Neural crest cell (in vitro differentiated cells): Measurements from ENCODE around the gene TSPAN11. TPM values are rescaled to one million over a fixed set of nuclear protein-coding genes. Genes with fewer than 3 reads are reported as not detected.
"Not testable (repeated sequence)": the region's sequence is repeated elsewhere in the genome, so short reads cannot be mapped to it uniquely, and the experiment has no call there.

ENCODE experiments used
- DNase-seq: peaks from one replicate; pipeline ENCODE4 v3.0.0; 2021; ENCODE audit warnings: low read depth, mixed read lengths, low spot score
- H3K27ac Mint-ChIP-seq: one replicate; pipeline ENCODE4 v1.8.0; 2021; ENCODE audit warnings: mild to moderate bottlenecking, mixed read lengths; ENCODE audit not compliant: unreplicated experiment
- H3K27me3 Mint-ChIP-seq: 2 replicates; pipeline ENCODE4 v1.8.0; 2021; ENCODE audit warnings: low read depth, mild to moderate bottlenecking, mixed read lengths
- H3K36me3 Mint-ChIP-seq: 2 replicates; pipeline ENCODE4 v1.8.0; 2021; ENCODE audit warnings: low read depth, mild to moderate bottlenecking, mixed read lengths
- H3K4me1 Mint-ChIP-seq: 2 replicates; pipeline ENCODE4 v1.8.0; 2021; ENCODE audit warnings: mixed read lengths
- H3K4me3 Mint-ChIP-seq: one replicate; pipeline ENCODE4 v1.8.0; 2021; ENCODE audit warnings: mild to moderate bottlenecking, mixed read lengths
- H3K9me3 Mint-ChIP-seq: 2 replicates; pipeline ENCODE4 v1.8.0; 2021; ENCODE audit warnings: mixed read lengths
- CTCF ChIP-seq: fragments of 200-600 bp; sonication (generic); conservative IDR thresholded peaks from 2 replicates; pipeline ENCODE4 v1.5.0; 2021; ENCODE audit warnings: antibody characterized with exemption, mild to moderate bottlenecking
- total RNA-seq: library from RNA; stranded (reverse); gene quantifications from 2 replicates; pipeline ENCODE4 v1.2.1, GENCODE V29; 2021

TSPAN11 gene
- total RNA-seq, 1 donor from 2014 or later: 21.4 TPM

DNA sequence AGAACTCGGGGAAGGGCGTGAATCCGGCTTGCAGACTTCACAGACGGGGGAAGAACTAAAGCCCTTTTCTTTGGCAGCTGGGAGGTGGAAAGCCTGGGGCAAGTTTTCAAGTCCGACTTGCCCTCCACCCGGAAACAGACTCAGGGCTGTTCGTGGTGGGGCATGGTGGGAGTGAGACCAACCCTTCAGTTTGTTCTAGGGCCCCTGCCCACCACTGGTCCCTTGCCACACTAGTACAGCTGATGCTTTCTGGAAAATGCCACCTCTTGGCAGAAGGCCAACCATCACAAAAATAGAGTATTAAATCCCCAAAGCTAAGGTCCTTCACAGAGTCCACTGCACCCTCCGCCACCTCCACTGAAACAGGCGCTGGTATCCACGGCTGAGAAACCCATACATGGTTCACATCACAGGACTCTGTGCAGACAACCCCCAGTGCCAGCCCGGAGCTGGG is 96.8 kb downstream of the TSPAN11 start:
- no peak overlapping the region for H3K4me3 Mint-ChIP-seq
- no peaks in the 10 kb centered on the region for H3K27me3 Mint-ChIP-seq
- no peak for DNase-seq
- peaks cover 25% of the 10 kb centered on the region for H3K4me1 Mint-ChIP-seq
- no peak for TF ChIP-seq CTCF
- peaks cover 8% of the 10 kb centered on the region for H3K9me3 Mint-ChIP-seq
- H3K27ac Mint-ChIP-seq: no peak overlapping the region
- peaks cover 7% of the 10 kb centered on the region for H3K36me3 Mint-ChIP-seq

GRCh38 chr12:31026202-31026601 is 99.7 kb downstream of the TSPAN11 start:
- no peak overlapping the region for H3K4me3 Mint-ChIP-seq
- peaks cover 25% of the 10 kb centered on the region for H3K4me1 Mint-ChIP-seq
- H3K9me3 Mint-ChIP-seq: peaks cover 3% of the 10 kb centered on the region
- no peak for TF ChIP-seq CTCF
- H3K27ac Mint-ChIP-seq: no peak overlapping the region
- no peaks in the 10 kb centered on the region for H3K27me3 Mint-ChIP-seq
- DNase-seq: no peak
- peaks cover 2% of the 10 kb centered on the region for H3K36me3 Mint-ChIP-seq

DNA sequence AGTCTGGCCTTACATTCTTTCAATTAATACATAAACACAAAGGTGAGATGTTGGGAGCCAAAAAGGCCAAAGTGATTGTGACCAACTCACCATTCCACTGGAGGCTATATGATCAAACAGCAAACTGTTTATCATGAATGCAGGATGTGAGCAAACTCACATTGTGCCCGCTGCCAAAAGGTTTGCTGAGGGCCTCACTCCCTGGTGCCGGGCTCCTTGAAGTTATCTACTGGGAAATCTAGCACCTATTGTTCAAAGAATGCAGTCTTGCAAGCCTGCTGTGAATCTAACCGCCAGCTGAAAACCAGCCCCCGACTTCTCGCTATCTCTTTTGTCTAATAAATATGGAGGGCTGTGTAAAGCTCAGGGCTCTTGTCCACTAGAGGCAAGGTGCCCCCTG is 100.5 kb downstream of the TSPAN11 start:
- not testable (repeated sequence) for H3K27ac Mint-ChIP-seq, DNase-seq, H3K9me3 Mint-ChIP-seq, H3K36me3 Mint-ChIP-seq, H3K27me3 Mint-ChIP-seq, H3K4me3 Mint-ChIP-seq
- peaks cover 21% of the 10 kb centered on the region for H3K4me1 Mint-ChIP-seq

DNA sequence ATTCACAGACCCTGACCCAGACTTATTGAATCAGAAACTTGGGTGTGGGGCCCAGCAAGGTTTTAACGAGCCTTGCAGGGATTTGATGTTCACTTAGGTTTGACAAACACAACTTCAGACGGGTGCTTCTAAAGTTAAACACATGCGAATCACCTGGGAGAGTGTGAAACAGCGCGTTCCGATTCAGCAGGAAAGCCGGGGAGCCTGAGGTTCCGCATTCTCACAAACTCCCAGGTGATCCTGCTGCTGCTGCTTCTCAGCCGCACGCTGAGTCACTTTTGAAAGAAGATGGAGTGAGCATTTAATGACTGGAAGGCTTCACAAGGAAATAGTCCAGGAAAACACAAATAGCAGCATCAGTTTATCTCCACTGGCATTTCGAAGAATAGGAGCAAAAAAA is 102.9 kb downstream of the TSPAN11 start:
- peaks cover 1% of the 10 kb centered on the region for H3K4me1 Mint-ChIP-seq
- H3K9me3 Mint-ChIP-seq: peaks cover 3% of the 10 kb centered on the region
- H3K27me3 Mint-ChIP-seq: no peaks in the 10 kb centered on the region
- no peak for TF ChIP-seq CTCF
- H3K27ac Mint-ChIP-seq: no peak overlapping the region
- H3K4me3 Mint-ChIP-seq: no peak overlapping the region
- peaks cover 2% of the 10 kb centered on the region for H3K36me3 Mint-ChIP-seq
- no peak for DNase-seq

GRCh38 chr12:31029916-31030562 is 103.5 kb downstream of the TSPAN11 start:
- H3K9me3 Mint-ChIP-seq: peaks cover 3% of the 10 kb centered on the region
- H3K36me3 Mint-ChIP-seq: peaks cover 2% of the 10 kb centered on the region
- no peak for TF ChIP-seq CTCF
- H3K4me1 Mint-ChIP-seq: no peaks in the 10 kb centered on the region
- no peak for DNase-seq
- no peaks in the 10 kb centered on the region for H3K27me3 Mint-ChIP-seq
- no peak overlapping the region for H3K27ac Mint-ChIP-seq
- H3K4me3 Mint-ChIP-seq: no peak overlapping the region

- no peak for DNase-seq
- Mint-ChIP-seq H3K9me3 (no peaks in the 10 kb centered on the region), H3K27ac (no peak overlapping the region), H3K36me3 (no peaks in the 10 kb centered on the region), H3K27me3 (no peaks in the 10 kb centered on the region), H3K4me1 (no peaks in the 10 kb centered on the region), H3K4me3 (no peak overlapping the region)
- no peak for TF ChIP-seq CTCF
Observed at GRCh38 chr12:31031951-31032335, 105.4 kb downstream of the TSPAN11 start.
